HK-2 (cell line): ENCODE data around the gene PXN.
"Not testable (repeated sequence)": the region's sequence is repeated elsewhere in the genome, so short reads cannot be mapped to it uniquely, and the experiment has no call there.

ENCODE experiments used
- DNase-seq: peaks from one replicate; pipeline ENCODE4 v3.0.0-alpha.2; 2018; ENCODE audit not compliant: unreplicated experiment

The PXN gene

GRCh38 chr12:120262852-120263747 is 2.4 kb downstream of the PXN start:
- DNase-seq = peak; percentile 61

GRCh38 chr12:120261951-120262851 is 3.3 kb downstream of the PXN start:
- DNase-seq = peak; percentile 58

- DNase-seq = no peak
These were observed 4.9 kb downstream of the PXN start for GRCh38 chr12:120260607-120261006.

- no peak for DNase-seq
These were observed 5.9 kb downstream of the PXN start for GRCh38 chr12:120259418-120260202.

GRCh38 chr12:120258323-120258896 is 7.1 kb downstream of the PXN start:
- DNase-seq = no peak

- DNase-seq = no peak
These were observed 8.3 kb downstream of the PXN start for GRCh38 chr12:120257041-120257821.

- no peak for DNase-seq
These were observed 10.7 kb downstream of the PXN start for GRCh38 chr12:120254809-120255208.

GRCh38 chr12:120253313-120253712 is 12.2 kb downstream of the PXN start:
- not testable (repeated sequence) for DNase-seq

GRCh38 chr12:120252071-120252906 is 13.2 kb downstream of the PXN start:
- DNase-seq = no peak

GRCh38 chr12:120251364-120252070 is 14.0 kb downstream of the PXN start:
- not testable (repeated sequence) for DNase-seq

- DNase-seq = no peak
These were observed 15.4 kb downstream of the PXN start for GRCh38 chr12:120249875-120250795.

- DNase-seq = no peak
These were observed 16.2 kb downstream of the PXN start for GRCh38 chr12:120249266-120249874.

- no peak for DNase-seq
These were observed 17.9 kb downstream of the PXN start for GRCh38 chr12:120247621-120248030.

GRCh38 chr12:120247183-120247582 is 18.3 kb downstream of the PXN start:
- DNase-seq = no peak

GRCh38 chr12:120246705-120247104 is 18.8 kb downstream of the PXN start:
- not testable (repeated sequence) for DNase-seq

- no peak for DNase-seq
These were observed 22.4 kb downstream of the PXN start for GRCh38 chr12:120242971-120243699.

- no peak for DNase-seq
These were observed 23.2 kb downstream of the PXN start for GRCh38 chr12:120242275-120242799.
